Esophagus squamous epithelium (tissue), 5 donors: ENCODE results near the gene GLYATL3. TPM values are rescaled to one million over a fixed set of nuclear protein-coding genes. Genes with fewer than 3 reads are reported as not detected.
A peak's percentile ranks its signal among the peaks of the same experiment; 100 is the strongest.

Source experiments
- DNase-seq: peaks from one replicate; lab custom pipeline; 2025; lab: John Stamatoyannopoulos, UW
- H3K27ac ChIP-seq, 4 donors: fragments of 200-600 bp; sonication (generic); one replicate each; pipeline ENCODE4 v1.5.1; 2016 to 2019; ENCODE audit warnings: mild to moderate bottlenecking in 1 of 4
- H3K27me3 ChIP-seq, 4 donors: fragments of 200-600 bp; sonication (generic); 1 replicate in 3 of 4; 2 replicates in 1 of 4; pipeline versions ENCODE4 v1.5.1 to v1.6.0; 2017 to 2021; ENCODE audit warnings: antibody characterized with exemption in 1 of 4
- H3K36me3 ChIP-seq, 3 donors: fragments of 200-600 bp; sonication (generic); one replicate each; pipeline ENCODE4 v1.5.1; 2016 to 2019
- H3K4me1 ChIP-seq, 3 donors: fragments of 200-600 bp; sonication (generic); one replicate each; pipeline ENCODE4 v1.5.1; 2017 to 2019
- H3K4me3 ChIP-seq, 4 donors: fragments of 200-600 bp; sonication (generic); 1 replicate in 3 of 4; 2 replicates in 1 of 4; pipeline ENCODE4 v1.5.1; 2016 to 2019; ENCODE audit warnings: mild to moderate bottlenecking in 2 of 4, moderate library complexity in 1 of 4
- H3K9me3 ChIP-seq, 3 donors: fragments of 200-600 bp; sonication (generic); one replicate each; pipeline ENCODE4 v1.5.1; 2016 to 2019
- POLR2A ChIP-seq, 4 donors: fragments of 450-650 bp; IDR thresholded peaks; one replicate each; pipeline ENCODE4 v1.6.1; 2017; ENCODE audit warnings: antibody characterized with exemption in 4 of 4, mild to moderate bottlenecking in 4 of 4, moderate library complexity in 3 of 4
- WGBS, 2 donors: methylation state at CpG; one replicate each; pipeline ENCODE4 v1.1.5; 2018; 5-methylcytosine and 5-hydroxymethylcytosine counted together
- intact Hi-C: fragments of 100-400 bp; cut with DNase I; formaldehyde crosslinking; loops from one replicate; pipeline ENCODE4 v1.15.0; 2022
- total RNA-seq, 4 donors: library from RNA; depleted of rRNA; stranded (reverse); fragments of >200 nt; gene quantifications; one replicate each; pipeline ENCODE4 v1.1.0, GENCODE V29; 2016
- TF ChIP-seq, protein P1 (sequence below), 6 experiments: fragments of 450-650 bp in 4 of 6; fragments of 200-600 bp in 2 of 6; sonication (generic) in 2 of 6; IDR thresholded peaks; one replicate each; pipeline ENCODE4 v1.5.1; 2016 to 2019; ENCODE audit warnings: antibody characterized with exemption in 6 of 6, mild to moderate bottlenecking in 4 of 6, moderate library complexity in 4 of 6
- donor health status: DM: yes; HTN: yes; CAD: no.

The GLYATL3 gene
- total RNA-seq: not detected

- no peak for DNase-seq
- no peak for TF ChIP-seq POLR2A (IDR thresholded peaks at IDR 0.05)
- TF ChIP-seq, protein P1, sequence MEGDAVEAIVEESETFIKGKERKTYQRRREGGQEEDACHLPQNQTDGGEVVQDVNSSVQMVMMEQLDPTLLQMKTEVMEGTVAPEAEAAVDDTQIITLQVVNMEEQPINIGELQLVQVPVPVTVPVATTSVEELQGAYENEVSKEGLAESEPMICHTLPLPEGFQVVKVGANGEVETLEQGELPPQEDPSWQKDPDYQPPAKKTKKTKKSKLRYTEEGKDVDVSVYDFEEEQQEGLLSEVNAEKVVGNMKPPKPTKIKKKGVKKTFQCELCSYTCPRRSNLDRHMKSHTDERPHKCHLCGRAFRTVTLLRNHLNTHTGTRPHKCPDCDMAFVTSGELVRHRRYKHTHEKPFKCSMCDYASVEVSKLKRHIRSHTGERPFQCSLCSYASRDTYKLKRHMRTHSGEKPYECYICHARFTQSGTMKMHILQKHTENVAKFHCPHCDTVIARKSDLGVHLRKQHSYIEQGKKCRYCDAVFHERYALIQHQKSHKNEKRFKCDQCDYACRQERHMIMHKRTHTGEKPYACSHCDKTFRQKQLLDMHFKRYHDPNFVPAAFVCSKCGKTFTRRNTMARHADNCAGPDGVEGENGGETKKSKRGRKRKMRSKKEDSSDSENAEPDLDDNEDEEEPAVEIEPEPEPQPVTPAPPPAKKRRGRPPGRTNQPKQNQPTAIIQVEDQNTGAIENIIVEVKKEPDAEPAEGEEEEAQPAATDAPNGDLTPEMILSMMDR (IDR thresholded peaks at IDR 0.05): no peak
- WGBS, 2 donors: 67 to 71% methylated on average over 2 of the region's 2 CpGs
- H3K27ac ChIP-seq: no peak within 1 kb of the TSS
- no peaks in the 10 kb centered on the region for H3K4me1 ChIP-seq
- no peaks in the 10 kb centered on the region for H3K36me3 ChIP-seq
- intact Hi-C loops: no loop called here
- H3K27me3 ChIP-seq: no peaks in the 10 kb centered on the region
- no peak within 1 kb of the TSS for H3K4me3 ChIP-seq
- no peaks in the 10 kb centered on the region for H3K9me3 ChIP-seq
These were observed at the start of gene GLYATL3 for GRCh38 chr6:49499623-49500022. GLYATL3 (plus strand) TSS chr6:49499923; CDS start chr6:49511991, 12,068 bp downstream.

DNA sequence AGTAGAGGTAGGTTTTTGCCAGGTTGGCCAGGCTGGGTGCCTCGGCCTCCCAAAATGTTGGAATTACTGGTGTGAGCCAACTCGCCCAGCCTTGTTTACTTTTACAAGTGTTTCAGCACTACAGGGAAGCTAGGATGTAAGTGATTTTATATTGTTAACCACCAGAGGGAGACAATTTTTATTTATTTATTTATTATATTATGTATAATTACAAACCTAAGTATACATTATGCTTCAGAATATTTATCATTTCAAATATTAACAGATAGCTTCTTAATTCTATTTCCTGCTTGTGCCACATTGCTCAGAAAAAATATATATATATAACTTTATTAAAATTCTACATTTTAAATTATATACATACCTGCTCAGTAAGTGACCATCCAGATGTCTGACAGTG, 46.5 kb upstream of the GLYATL3 start:
- 48 to 70% methylated on average over 2 of the region's 2 CpGs for WGBS, 2 donors
- intact Hi-C loops: no loop called here
- no peak overlapping the region for H3K27ac ChIP-seq
- no peaks in the 10 kb centered on the region for H3K4me1 ChIP-seq
- no peak overlapping the region for H3K4me3 ChIP-seq
- no peaks in the 10 kb centered on the region for H3K27me3 ChIP-seq
- no peak for DNase-seq
- TF ChIP-seq POLR2A (IDR thresholded peaks at IDR 0.05): no peak
- TF ChIP-seq, protein P1 (IDR thresholded peaks at IDR 0.05): peak in 2 of 6 experiments; percentile 13 to 24
- peaks cover 0 to 94% (median 0%) of the 10 kb centered on the region in 3 donors for H3K36me3 ChIP-seq
- H3K9me3 ChIP-seq: no peaks in the 10 kb centered on the region

DNA sequence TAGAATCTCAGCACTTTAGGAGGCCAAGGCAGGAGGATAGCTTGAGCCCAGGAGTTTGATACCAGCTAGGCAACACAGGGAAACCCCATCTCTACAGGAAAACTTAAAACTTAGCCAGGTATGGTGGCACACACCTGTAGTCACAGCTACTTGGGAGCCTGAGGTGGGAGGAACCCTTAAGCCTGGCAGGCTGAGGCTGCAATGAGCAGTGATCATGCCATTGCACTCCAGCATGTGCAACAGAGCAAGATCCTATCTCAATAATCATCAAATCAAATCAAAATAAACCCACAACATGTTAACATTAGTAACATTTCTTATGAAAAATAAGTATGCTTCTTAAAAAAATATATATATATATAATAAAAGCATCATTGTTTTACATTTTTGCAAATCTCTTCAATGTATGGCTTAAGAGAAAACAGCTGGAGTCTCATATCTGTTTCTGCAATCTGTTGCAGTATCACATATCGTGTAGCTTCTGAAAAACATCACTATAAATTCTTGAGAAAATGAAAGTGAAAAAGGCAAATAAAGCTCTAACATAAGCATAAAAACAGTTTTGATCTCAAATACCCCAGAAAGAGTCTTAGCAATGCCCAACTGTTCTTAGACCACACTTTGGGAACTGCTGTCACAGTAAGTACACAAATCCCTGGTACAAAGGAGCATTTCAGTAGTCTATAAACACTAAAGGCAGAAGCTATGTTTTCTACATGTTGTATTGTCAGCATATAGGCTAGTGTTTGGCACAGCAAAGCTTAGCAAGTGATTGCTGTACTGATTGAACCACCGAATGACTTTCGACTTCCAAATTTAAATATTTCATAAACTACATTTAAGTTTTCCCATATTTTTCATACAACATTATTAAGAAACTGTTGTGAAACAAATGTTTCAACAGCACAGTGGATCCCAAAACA, 44.7 kb upstream of the GLYATL3 start:
- TF ChIP-seq, protein P1 (IDR thresholded peaks at IDR 0.05): no peak
- H3K27me3 ChIP-seq: no peaks in the 10 kb centered on the region
- intact Hi-C loops: no loop called here

GRCh38 chr6:49457771-49458170, 42.0 kb upstream of the GLYATL3 start:
- TF ChIP-seq POLR2A (IDR thresholded peaks at IDR 0.05): no peak
- TF ChIP-seq, protein P1 (IDR thresholded peaks at IDR 0.05): no peak
- Histone ChIP-seq H3K9me3 (no peaks in the 10 kb centered on the region), H3K4me1 (peaks cover 0 to 31% (median 6%) of the 10 kb centered on the region in 3 donors), H3K36me3 (peaks cover 0 to 55% (median 0%) of the 10 kb centered on the region in 3 donors), H3K4me3 (no peak overlapping the region), H3K27me3 (no peaks in the 10 kb centered on the region), H3K27ac (no peak overlapping the region)
- WGBS, 2 donors: 62 to 75% methylated on average over 4 of the region's 4 CpGs
- DNase-seq: no peak
- intact Hi-C loops: no loop called here

More for the DNA sequence above, 44.7 kb upstream of the GLYATL3 start:
- no peak overlapping the region for H3K4me3 ChIP-seq
- peaks cover 0 to 82% (median 0%) of the 10 kb centered on the region in 3 donors for H3K36me3 ChIP-seq
- H3K27ac ChIP-seq: no peak overlapping the region
- H3K9me3 ChIP-seq: no peaks in the 10 kb centered on the region
- peaks cover 0 to 5% (median 0%) of the 10 kb centered on the region in 3 donors for H3K4me1 ChIP-seq
- no peak for DNase-seq
- 87 to 89% methylated on average over 3 of the region's 3 CpGs for WGBS, 2 donors

DNA sequence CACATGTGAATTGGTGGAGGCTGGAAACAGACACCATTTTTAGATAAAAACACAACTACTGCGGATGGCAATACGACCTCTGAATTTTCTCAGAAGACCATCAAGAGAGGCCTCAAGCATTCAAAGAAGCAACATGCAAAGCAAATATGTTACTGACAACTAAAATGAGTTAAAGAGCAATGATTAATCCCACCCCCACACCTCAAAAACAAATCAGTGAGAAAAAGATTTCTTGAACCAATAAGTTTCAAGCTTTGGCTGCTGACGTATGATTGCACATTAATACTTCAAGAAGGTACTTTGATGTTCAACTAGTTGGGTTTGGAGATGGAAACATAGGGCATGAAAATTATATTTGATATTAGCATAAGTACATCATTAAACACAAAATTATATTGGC, 37.7 kb upstream of the GLYATL3 start:
- 27 to 55% methylated on average over 3 of the region's 3 CpGs for WGBS, 2 donors
- peaks cover 0 to 18% (median 0%) of the 10 kb centered on the region in 3 donors for H3K36me3 ChIP-seq

More for the DNA sequence above, 37.7 kb upstream of the GLYATL3 start:
- Histone ChIP-seq H3K27me3 (no peaks in the 10 kb centered on the region), H3K27ac (peak overlapping the region; percentile 93 to 98 (median 94)), H3K9me3 (no peaks in the 10 kb centered on the region), H3K4me1 (peaks cover 0 to 53% (median 13%) of the 10 kb centered on the region in 3 donors), H3K4me3 (peak overlapping the region; percentile 69 to 91 (median 80))
- TF ChIP-seq, protein P1 (IDR thresholded peaks at IDR 0.05): no peak
- TF ChIP-seq POLR2A (IDR thresholded peaks at IDR 0.05): no peak
- intact Hi-C loops: no loop called here
- no peak for DNase-seq
